HepG2 (cell line): Measurements from ENCODE around the gene SLC2A4. TPM values are rescaled to one million over a fixed set of nuclear protein-coding genes. Genes with fewer than 3 reads are reported as not detected.
A peak's percentile ranks its signal among the peaks of the same experiment; 100 is the strongest.

Source experiments
- EP300 ChIP-seq, 3 experiments: sonication (generic) in 1 of 3; formaldehyde crosslinking in 1 of 3; IDR thresholded peaks; 2 replicates each; pipeline versions ENCODE4 v1.5.1 to v1.6.1; 2011 to 2020; ENCODE audit warnings: low read depth in 2 of 3, low read length in 2 of 3, borderline replicate concordance in 1 of 3, improper control_type of control experiment in 1 of 3, mild to moderate bottlenecking in 1 of 3, missing genetic modification reagents in 1 of 3, moderate library complexity in 1 of 3
- ESRRA ChIP-seq: sonication (generic); formaldehyde crosslinking; IDR thresholded peaks from 2 replicates; pipeline ENCODE4 v1.5.1; 2020; ENCODE audit warnings: mild to moderate bottlenecking, low read depth, missing genetic modification reagents
- HINFP ChIP-seq: sonication (generic); formaldehyde crosslinking; IDR thresholded peaks from 2 replicates; pipeline ENCODE4 v1.4.0; 2020; ENCODE audit warnings: low read depth, mild to moderate bottlenecking, missing genetic modification reagents
- HIVEP1 ChIP-seq: sonication (generic); formaldehyde crosslinking; IDR thresholded peaks from 2 replicates; pipeline ENCODE4 v1.4.0; 2020; ENCODE audit warnings: mild to moderate bottlenecking, missing genetic modification reagents
- KDM2A ChIP-seq: sonication (generic); formaldehyde crosslinking; IDR thresholded peaks from 2 replicates; pipeline ENCODE4 v1.4.0; 2020; ENCODE audit warnings: low read depth, missing genetic modification reagents, borderline replicate concordance
- MNT ChIP-seq: fragments of 450-650 bp; IDR thresholded peaks from 2 replicates; pipeline ENCODE4 v1.6.1; 2016
- MZF1 ChIP-seq: sonication (generic); formaldehyde crosslinking; IDR thresholded peaks from 2 replicates; pipeline ENCODE4 v1.8.1; 2023; ENCODE audit warnings: mild to moderate bottlenecking, missing genetic modification reagents, borderline replicate concordance
- NCOA2 ChIP-seq: sonication (generic); formaldehyde crosslinking; IDR thresholded peaks from 2 replicates; pipeline ENCODE4 v1.8.0; 2022; ENCODE audit warnings: inconsistent platforms
- NONO ChIP-seq, 2 experiments: fragments of 450-650 bp in 1 of 2; sonication (generic) in 1 of 2; formaldehyde crosslinking in 1 of 2; IDR thresholded peaks in 1 of 2; conservative IDR thresholded peaks in 1 of 2; 2 replicates each; pipeline versions ENCODE4 v1.6.1 to v1.8.0; 2017 to 2022; ENCODE audit warnings: mild to moderate bottlenecking in 1 of 2, missing genetic modification reagents in 1 of 2, moderate library complexity in 1 of 2
- NPAS2 ChIP-seq: sonication (generic); formaldehyde crosslinking; IDR thresholded peaks from 2 replicates; pipeline ENCODE4 v1.8.0; 2022; ENCODE audit warnings: mild to moderate bottlenecking, missing genetic modification reagents, borderline replicate concordance
- SETDB1 ChIP-seq: sonication (generic); formaldehyde crosslinking; IDR thresholded peaks from 2 replicates; pipeline ENCODE4 v1.5.1; 2020; ENCODE audit warnings: missing genetic modification reagents, mild to moderate bottlenecking, borderline replicate concordance
- SMAD1 ChIP-seq: sonication (generic); formaldehyde crosslinking; IDR thresholded peaks from 2 replicates; pipeline ENCODE4 v1.4.0; 2020; ENCODE audit warnings: missing genetic modification reagents, low read depth, mild to moderate bottlenecking, borderline replicate concordance
- TMF1 ChIP-seq: sonication (generic); formaldehyde crosslinking; IDR thresholded peaks from 2 replicates; pipeline ENCODE4 v1.8.1; 2022; ENCODE audit warnings: low read depth, missing genetic modification reagents
- ZNF329 ChIP-seq: sonication (generic); formaldehyde crosslinking; IDR thresholded peaks from 2 replicates; pipeline ENCODE4 v1.9.0; 2021; ENCODE audit warnings: low read depth, mild to moderate bottlenecking, missing genetic modification reagents
- ZNF430 ChIP-seq: sonication (generic); formaldehyde crosslinking; IDR thresholded peaks from 2 replicates; pipeline ENCODE4 v1.9.0; 2021; ENCODE audit warnings: mild to moderate bottlenecking, missing genetic modification reagents
- ZNF556 ChIP-seq: sonication (generic); formaldehyde crosslinking; IDR thresholded peaks from 2 replicates; pipeline ENCODE4 v1.4.0; 2020; ENCODE audit warnings: mild to moderate bottlenecking, missing genetic modification reagents, borderline replicate concordance
- ZNF572 ChIP-seq: sonication (generic); formaldehyde crosslinking; IDR thresholded peaks from 2 replicates; pipeline ENCODE4 v1.5.1; 2020; ENCODE audit warnings: mild to moderate bottlenecking, missing genetic modification reagents
- ZNF598 ChIP-seq: sonication (generic); formaldehyde crosslinking; IDR thresholded peaks from 2 replicates; pipeline ENCODE4 v1.5.1; 2020; ENCODE audit warnings: mild to moderate bottlenecking, missing genetic modification reagents, borderline replicate concordance
- ZNF776 ChIP-seq: sonication (generic); formaldehyde crosslinking; IDR thresholded peaks from 2 replicates; pipeline ENCODE4 v1.4.0; 2020; ENCODE audit warnings: mild to moderate bottlenecking, missing genetic modification reagents
- ZNF850 ChIP-seq: sonication (generic); formaldehyde crosslinking; conservative IDR thresholded peaks from 2 replicates; pipeline ENCODE4 v1.9.0; 2021; ENCODE audit warnings: mild to moderate bottlenecking, missing genetic modification reagents
- ZNF878 ChIP-seq: sonication (generic); formaldehyde crosslinking; IDR thresholded peaks from 2 replicates; pipeline ENCODE4 v1.8.1; 2023; ENCODE audit warnings: mild to moderate bottlenecking, missing genetic modification reagents, moderate library complexity
- ZSCAN9 ChIP-seq: IDR thresholded peaks from 2 replicates; pipeline ENCODE4 v1.6.1; 2016; ENCODE audit warnings: borderline replicate concordance
- polyA plus RNA-seq, 8 experiments: library from polyadenylated mRNA; depleted of rRNA in 3 of 8; stranded (reverse) in 7 of 8; unstranded in 1 of 8; fragments of >200 nt; fragmentation: Illumina TruSeq in 4 of 8; extraction: Trizol in 4 of 8; gene quantifications; 2 replicates each; pipeline versions ENCODE4 v1.2.1 to v1.2.3, GENCODE V29; 2011 to 2016; ENCODE audit warnings: low read depth in 4 of 8, missing spikeins in 1 of 8, mixed read lengths in 1 of 8; ENCODE audit not compliant: insufficient read depth in 1 of 8
- total RNA-seq, 5 experiments: library from RNA; depleted of rRNA; stranded (reverse); fragments of >200 nt; fragmentation: Illumina TruSeq; extraction: Trizol; gene quantifications; 2 replicates each; pipeline ENCODE4 v1.2.3, GENCODE V29; 2016; ENCODE audit warnings: low read depth in 1 of 5
- TF ChIP-seq, protein P1 (sequence below): sonication (generic); formaldehyde crosslinking; IDR thresholded peaks from 2 replicates; pipeline ENCODE4 v1.5.1; 2020; ENCODE audit warnings: missing genetic modification reagents, mild to moderate bottlenecking, borderline replicate concordance
- TF ChIP-seq, protein P2 (sequence below): IDR thresholded peaks from 2 replicates; pipeline ENCODE4 v1.6.1; 2016; ENCODE audit warnings: missing compliant biosample characterization, missing genetic modification reagents, borderline replicate concordance

Gene SLC2A4
- total and polyA plus RNA-seq, 2 of the 13 experiments (the other 11 are each of a cell fraction or from before 2014, with no cell fraction given): 4.9 to 5.8 TPM

GRCh38 chr17:7280519-7281073 is 922 bp upstream of the SLC2A4 start (continued):
- TF ChIP-seq, protein P1, sequence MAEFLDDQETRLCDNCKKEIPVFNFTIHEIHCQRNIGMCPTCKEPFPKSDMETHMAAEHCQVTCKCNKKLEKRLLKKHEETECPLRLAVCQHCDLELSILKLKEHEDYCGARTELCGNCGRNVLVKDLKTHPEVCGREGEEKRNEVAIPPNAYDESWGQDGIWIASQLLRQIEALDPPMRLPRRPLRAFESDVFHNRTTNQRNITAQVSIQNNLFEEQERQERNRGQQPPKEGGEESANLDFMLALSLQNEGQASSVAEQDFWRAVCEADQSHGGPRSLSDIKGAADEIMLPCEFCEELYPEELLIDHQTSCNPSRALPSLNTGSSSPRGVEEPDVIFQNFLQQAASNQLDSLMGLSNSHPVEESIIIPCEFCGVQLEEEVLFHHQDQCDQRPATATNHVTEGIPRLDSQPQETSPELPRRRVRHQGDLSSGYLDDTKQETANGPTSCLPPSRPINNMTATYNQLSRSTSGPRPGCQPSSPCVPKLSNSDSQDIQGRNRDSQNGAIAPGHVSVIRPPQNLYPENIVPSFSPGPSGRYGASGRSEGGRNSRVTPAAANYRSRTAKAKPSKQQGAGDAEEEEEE: no peak
- TF ChIP-seq HINFP (no peak), ZNF329 (CRISPR knock-in tag) (no peak), ZNF598 (CRISPR knock-in tag) (peak; percentile 67; the same call in 1 of the 2 replicates), ZNF776 (CRISPR knock-in tag) (no peak), MZF1 (CRISPR knock-in tag) (no peak), ESRRA (no peak), NCOA2 (CRISPR knock-in tag) (peak; percentile 37; the same call in 1 of the 2 replicates), MNT (no peak), KDM2A (peak; percentile 87), ZNF572 (CRISPR knock-in tag) (peak; percentile 77; the same call in 1 of the 2 replicates), ZNF556 (CRISPR knock-in tag) (no peak), ZNF850 (no peak), SETDB1 (no peak), ZSCAN9 (CRISPR knock-in tag) (peak; percentile 31), TMF1 (CRISPR knock-in tag) (peak; percentile 87; the same call in 1 of the 2 replicates), ZNF878 (CRISPR knock-in tag) (no peak), HIVEP1 (CRISPR knock-in tag) (no peak; the same call in 1 of the 2 replicates), NONO (IDR thresholded peaks at IDR 0.05) (no peak), NONO (CRISPR knock-in tag; conservative IDR thresholded peaks at IDR 0.05) (peak; percentile 80), NPAS2 (CRISPR knock-in tag) (no peak), SMAD1 (CRISPR knock-in tag) (no peak), ZNF430 (CRISPR knock-in tag) (no peak; the same call in 1 of the 2 replicates), EP300 (IDR thresholded peaks at IDR 0.05; ENCODE audit: low read depth in 2 of 2, low read length in 2 of 2) (no peak), EP300 (CRISPR knock-in tag; IDR thresholded peaks at IDR 0.05; ENCODE audit: borderline replicate concordance) (no peak)
- TF ChIP-seq, protein P2, sequence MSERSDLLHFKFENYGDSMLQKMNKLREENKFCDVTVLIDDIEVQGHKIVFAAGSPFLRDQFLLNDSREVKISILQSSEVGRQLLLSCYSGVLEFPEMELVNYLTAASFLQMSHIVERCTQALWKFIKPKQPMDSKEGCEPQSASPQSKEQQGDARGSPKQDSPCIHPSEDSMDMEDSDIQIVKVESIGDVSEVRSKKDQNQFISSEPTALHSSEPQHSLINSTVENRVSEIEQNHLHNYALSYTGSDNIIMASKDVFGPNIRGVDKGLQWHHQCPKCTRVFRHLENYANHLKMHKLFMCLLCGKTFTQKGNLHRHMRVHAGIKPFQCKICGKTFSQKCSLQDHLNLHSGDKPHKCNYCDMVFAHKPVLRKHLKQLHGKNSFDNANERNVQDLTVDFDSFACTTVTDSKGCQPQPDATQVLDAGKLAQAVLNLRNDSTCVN (CRISPR knock-in tag): peak; percentile 60; the same call in 1 of the 2 replicates
